Chondrocyte (in vitro differentiated cells): Measurements from ENCODE around the gene MEMO1. TPM values are rescaled to one million over a fixed set of nuclear protein-coding genes. Genes with fewer than 3 reads are reported as not detected.

ENCODE experiments used
- DNase-seq: peaks from one replicate; pipeline ENCODE4 v3.0.0; 2021; ENCODE audit warnings: mixed read lengths, low spot score
- H3K27ac Mint-ChIP-seq: one replicate; pipeline ENCODE4 v1.8.0; 2021; ENCODE audit warnings: mild to moderate bottlenecking, moderate library complexity, mixed read lengths; ENCODE audit not compliant: unreplicated experiment
- H3K27me3 Mint-ChIP-seq: 2 replicates; pipeline ENCODE4 v1.8.0; 2021; ENCODE audit warnings: low read depth, mixed read lengths
- H3K36me3 Mint-ChIP-seq: 2 replicates; pipeline ENCODE4 v1.8.0; 2021; ENCODE audit warnings: low read depth, mixed read lengths
- H3K4me1 Mint-ChIP-seq: 2 replicates; pipeline ENCODE4 v1.8.0; 2021; ENCODE audit warnings: low read depth, mild to moderate bottlenecking, mixed read lengths
- H3K4me3 Mint-ChIP-seq: one replicate; pipeline ENCODE4 v1.8.0; 2021; ENCODE audit warnings: mild to moderate bottlenecking, moderate library complexity, mixed read lengths; ENCODE audit not compliant: unreplicated experiment
- H3K9me3 Mint-ChIP-seq: 2 replicates; pipeline ENCODE4 v1.8.0; 2021; ENCODE audit warnings: low read depth, mixed read lengths
- CTCF ChIP-seq: fragments of 200-600 bp; sonication (generic); IDR thresholded peaks from 2 replicates; pipeline ENCODE4 v1.5.0; 2021; ENCODE audit warnings: antibody characterized with exemption, mild to moderate bottlenecking, moderate library complexity
- total RNA-seq: library from RNA; stranded (reverse); gene quantifications from 3 replicates; pipeline ENCODE4 v1.2.1, GENCODE V29; 2021

Gene MEMO1
- total RNA-seq, 1 donor from 2014 or later, result 41.9 TPM

GRCh38 chr2:31944828-31945571 is 65.8 kb downstream of the MEMO1 start:
- DNase-seq, result no peak
- Mint-ChIP-seq H3K4me3 (no peak overlapping the region), H3K27me3 (no peaks in the 10 kb centered on the region), H3K27ac (no peak overlapping the region), H3K36me3 (peaks cover 2% of the 10 kb centered on the region), H3K9me3 (no peaks in the 10 kb centered on the region), H3K4me1 (peaks cover 7% of the 10 kb centered on the region)
- TF ChIP-seq CTCF, result no peak

- H3K27ac Mint-ChIP-seq, result no peak overlapping the region
- H3K4me1 Mint-ChIP-seq, result peaks cover 7% of the 10 kb centered on the region
- H3K36me3 Mint-ChIP-seq, result peaks cover 2% of the 10 kb centered on the region
- TF ChIP-seq CTCF, result no peak
- no peak for DNase-seq
- no peaks in the 10 kb centered on the region for H3K9me3 Mint-ChIP-seq
- no peak overlapping the region for H3K4me3 Mint-ChIP-seq
- no peaks in the 10 kb centered on the region for H3K27me3 Mint-ChIP-seq
Observed at GRCh38 chr2:31943636-31944225, 67.1 kb downstream of the MEMO1 start.

GRCh38 chr2:31940920-31941319 is 69.9 kb downstream of the MEMO1 start:
- TF ChIP-seq CTCF, result no peak
- H3K27me3 Mint-ChIP-seq, result no peaks in the 10 kb centered on the region
- peaks cover 2% of the 10 kb centered on the region for H3K36me3 Mint-ChIP-seq
- peaks cover 7% of the 10 kb centered on the region for H3K4me1 Mint-ChIP-seq
- no peak for DNase-seq
- H3K4me3 Mint-ChIP-seq, result no peak overlapping the region
- H3K9me3 Mint-ChIP-seq, result no peaks in the 10 kb centered on the region
- H3K27ac Mint-ChIP-seq, result no peak overlapping the region

GRCh38 chr2:31937741-31938140 is 73.1 kb downstream of the MEMO1 start:
- Mint-ChIP-seq H3K36me3 (no peaks in the 10 kb centered on the region), H3K9me3 (no peaks in the 10 kb centered on the region), H3K27ac (peak overlapping the region; percentile 15), H3K4me1 (no peaks in the 10 kb centered on the region), H3K4me3 (no peak overlapping the region), H3K27me3 (no peaks in the 10 kb centered on the region)
- TF ChIP-seq CTCF, result no peak
- DNase-seq, result no peak

GRCh38 chr2:31935370-31935769 is 75.4 kb downstream of the MEMO1 start:
- Mint-ChIP-seq H3K27ac (no peak overlapping the region), H3K4me1 (no peaks in the 10 kb centered on the region), H3K9me3 (no peaks in the 10 kb centered on the region), H3K36me3 (no peaks in the 10 kb centered on the region), H3K4me3 (no peak overlapping the region), H3K27me3 (no peaks in the 10 kb centered on the region)
- TF ChIP-seq CTCF, result no peak
- no peak for DNase-seq
